HepG2 (cell line): ENCODE measurements around the gene NAA38. TPM values are rescaled to one million over a fixed set of nuclear protein-coding genes. Genes with fewer than 3 reads are reported as not detected.
A peak's percentile ranks its signal among the peaks of the same experiment; 100 is the strongest.

Experiments
- MTA3 ChIP-seq: sonication (generic); formaldehyde crosslinking; IDR thresholded peaks from 2 replicates; pipeline ENCODE4 v1.4.0; 2020; ENCODE audit warnings: missing genetic modification reagents
- NFYB ChIP-seq: sonication (generic); formaldehyde crosslinking; IDR thresholded peaks from 2 replicates; pipeline ENCODE4 v1.4.0; 2020; ENCODE audit warnings: missing genetic modification reagents
- PHF8 ChIP-seq: sonication (generic); formaldehyde crosslinking; IDR thresholded peaks from 2 replicates; pipeline ENCODE4 v1.5.0; 2020; ENCODE audit warnings: missing genetic modification reagents
- REXO4 ChIP-seq: sonication (generic); formaldehyde crosslinking; IDR thresholded peaks from 2 replicates; pipeline ENCODE4 v1.8.0; 2022; ENCODE audit warnings: missing genetic modification reagents, mild to moderate bottlenecking, borderline replicate concordance
- SMAD3 ChIP-seq: sonication (generic); formaldehyde crosslinking; IDR thresholded peaks from 2 replicates; pipeline ENCODE4 v1.4.0; 2020; ENCODE audit warnings: missing genetic modification reagents
- SUZ12 ChIP-seq: fragments of 150-350 bp; IDR thresholded peaks from 2 replicates; pipeline ENCODE4 v1.6.1; 2014; ENCODE audit warnings: low read depth, low read length
- SYNCRIP ChIP-seq: fragments of 200-400 bp; formaldehyde crosslinking; IDR thresholded peaks from 2 replicates; pipeline ENCODE4 v1.6.1; 2018; ENCODE audit warnings: mild to moderate bottlenecking, low read depth, low read length; ENCODE audit not compliant: insufficient read depth
- U2AF1 ChIP-seq: fragments of 200-400 bp; formaldehyde crosslinking; optimal IDR thresholded peaks from 2 replicates; pipeline ENCODE3; 2017; ENCODE audit warnings: mild to moderate bottlenecking, low read depth, low read length
- ZFY ChIP-seq: sonication (generic); formaldehyde crosslinking; IDR thresholded peaks from 2 replicates; pipeline ENCODE4 v1.4.0; 2020; ENCODE audit warnings: missing genetic modification reagents
- ZMYM4 ChIP-seq: sonication (generic); formaldehyde crosslinking; IDR thresholded peaks from 2 replicates; pipeline ENCODE4 v1.8.1; 2023; ENCODE audit warnings: mild to moderate bottlenecking, missing genetic modification reagents
- ZNF30 ChIP-seq: sonication (generic); formaldehyde crosslinking; IDR thresholded peaks from 2 replicates; pipeline ENCODE4 v1.5.0; 2020; ENCODE audit warnings: mild to moderate bottlenecking, missing genetic modification reagents
- ZNF383 ChIP-seq: sonication (generic); formaldehyde crosslinking; IDR thresholded peaks from 2 replicates; pipeline ENCODE4 v1.4.0; 2020; ENCODE audit warnings: missing genetic modification reagents, mild to moderate bottlenecking, borderline replicate concordance
- ZNF614 ChIP-seq: IDR thresholded peaks from 2 replicates; pipeline ENCODE4 v1.6.1; 2018; ENCODE audit warnings: missing biosample characterization, missing genetic modification reagents, inconsistent platforms, borderline replicate concordance
- ZNF746 ChIP-seq: sonication (generic); formaldehyde crosslinking; IDR thresholded peaks from 2 replicates; pipeline ENCODE4 v1.8.0; 2022; ENCODE audit warnings: mild to moderate bottlenecking, missing genetic modification reagents
- polyA plus RNA-seq, 8 experiments: library from polyadenylated mRNA; depleted of rRNA in 3 of 8; stranded (reverse) in 7 of 8; unstranded in 1 of 8; fragments of >200 nt; fragmentation: Illumina TruSeq in 4 of 8; extraction: Trizol in 4 of 8; gene quantifications; 2 replicates each; pipeline versions ENCODE4 v1.2.1 to v1.2.3, GENCODE V29; 2011 to 2016; ENCODE audit warnings: low read depth in 4 of 8, missing spikeins in 1 of 8, mixed read lengths in 1 of 8; ENCODE audit not compliant: insufficient read depth in 1 of 8
- total RNA-seq, 5 experiments: library from RNA; depleted of rRNA; stranded (reverse); fragments of >200 nt; fragmentation: Illumina TruSeq; extraction: Trizol; gene quantifications; 2 replicates each; pipeline ENCODE4 v1.2.3, GENCODE V29; 2016; ENCODE audit warnings: low read depth in 1 of 5
- TF ChIP-seq, protein P1 (sequence below): sonication (generic); formaldehyde crosslinking; IDR thresholded peaks from 2 replicates; pipeline ENCODE4 v1.4.0; 2020; ENCODE audit warnings: mild to moderate bottlenecking, missing genetic modification reagents, borderline replicate concordance
- TF ChIP-seq, protein P2 (sequence below): sonication (generic); formaldehyde crosslinking; IDR thresholded peaks from 2 replicates; pipeline ENCODE4 v1.4.0; 2020; ENCODE audit warnings: mild to moderate bottlenecking, missing genetic modification reagents
- TF ChIP-seq, protein P3 (sequence below), 2 experiments: IDR thresholded peaks; 2 replicates each; pipeline ENCODE4 v1.6.1; 2011 to 2012; ENCODE audit warnings: low read length in 2 of 2, borderline replicate concordance in 1 of 2, low read depth in 1 of 2, mild to moderate bottlenecking in 1 of 2, moderate library complexity in 1 of 2
- TF ChIP-seq, protein P4 (sequence below): sonication (generic); formaldehyde crosslinking; IDR thresholded peaks from 2 replicates; pipeline ENCODE4 v1.5.0; 2020; ENCODE audit warnings: missing genetic modification reagents
- TF ChIP-seq, protein P5 (sequence below): sonication (generic); formaldehyde crosslinking; IDR thresholded peaks from 2 replicates; pipeline ENCODE4 v1.8.0; 2022; ENCODE audit warnings: low read depth, missing genetic modification reagents

Gene NAA38
- total and polyA plus RNA-seq, 2 of the 13 experiments (the other 11 are each of a cell fraction or from before 2014, with no cell fraction given) = 46.9 to 91.6 TPM

DNA sequence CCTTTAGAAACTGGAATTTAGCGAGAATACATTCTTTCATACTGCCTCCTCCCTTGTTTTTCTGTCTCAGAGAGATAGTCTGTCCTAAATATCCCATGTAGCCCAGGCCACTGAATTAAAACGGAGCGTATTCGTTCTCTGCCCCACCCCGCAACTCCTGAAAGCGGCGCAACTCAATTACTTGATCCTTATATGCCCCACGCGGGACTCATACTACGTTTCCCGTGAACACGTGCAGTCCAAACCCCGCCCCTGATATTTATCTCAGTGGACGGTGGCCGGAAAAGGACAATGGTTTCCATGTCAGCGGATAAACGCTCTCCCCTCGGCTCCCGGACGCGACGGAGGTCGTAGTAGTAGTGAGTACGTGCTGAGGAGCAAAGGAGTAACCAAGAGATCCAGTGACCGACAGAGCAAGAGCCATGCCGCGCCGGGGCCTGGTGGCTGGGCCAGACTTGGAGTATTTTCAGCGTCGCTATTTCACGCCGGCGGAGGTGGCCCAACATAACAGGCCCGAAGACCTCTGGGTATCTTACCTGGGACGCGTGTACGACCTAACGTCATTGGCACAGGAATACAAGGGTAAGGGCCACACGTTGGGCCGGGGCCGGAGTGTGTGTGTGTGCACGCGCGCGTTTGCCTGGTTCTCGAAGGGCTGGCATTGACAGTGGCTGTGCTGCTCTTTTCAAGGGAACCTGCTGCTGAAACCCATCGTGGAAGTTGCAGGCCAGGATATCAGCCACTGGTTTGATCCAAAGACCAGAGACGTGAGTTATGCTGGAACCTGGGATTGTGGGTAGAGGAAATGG lies 558 bp upstream of the NAA38 start, which contains the start of gene CYB5D1 (continued):
- TF ChIP-seq ZNF383 = no peak
- TF ChIP-seq, protein P1, sequence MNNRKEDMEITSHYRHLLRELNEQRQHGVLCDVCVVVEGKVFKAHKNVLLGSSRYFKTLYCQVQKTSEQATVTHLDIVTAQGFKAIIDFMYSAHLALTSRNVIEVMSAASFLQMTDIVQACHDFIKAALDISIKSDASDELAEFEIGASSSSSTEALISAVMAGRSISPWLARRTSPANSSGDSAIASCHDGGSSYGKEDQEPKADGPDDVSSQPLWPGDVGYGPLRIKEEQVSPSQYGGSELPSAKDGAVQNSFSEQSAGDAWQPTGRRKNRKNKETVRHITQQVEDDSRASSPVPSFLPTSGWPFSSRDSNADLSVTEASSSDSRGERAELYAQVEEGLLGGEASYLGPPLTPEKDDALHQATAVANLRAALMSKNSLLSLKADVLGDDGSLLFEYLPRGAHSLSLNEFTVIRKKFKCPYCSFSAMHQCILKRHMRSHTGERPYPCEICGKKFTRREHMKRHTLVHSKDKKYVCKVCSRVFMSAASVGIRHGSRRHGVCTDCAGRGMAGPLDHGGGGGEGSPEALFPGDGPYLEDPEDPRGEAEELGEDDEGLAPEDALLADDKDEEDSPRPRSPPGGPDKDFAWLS = no peak
- TF ChIP-seq, protein P2, sequence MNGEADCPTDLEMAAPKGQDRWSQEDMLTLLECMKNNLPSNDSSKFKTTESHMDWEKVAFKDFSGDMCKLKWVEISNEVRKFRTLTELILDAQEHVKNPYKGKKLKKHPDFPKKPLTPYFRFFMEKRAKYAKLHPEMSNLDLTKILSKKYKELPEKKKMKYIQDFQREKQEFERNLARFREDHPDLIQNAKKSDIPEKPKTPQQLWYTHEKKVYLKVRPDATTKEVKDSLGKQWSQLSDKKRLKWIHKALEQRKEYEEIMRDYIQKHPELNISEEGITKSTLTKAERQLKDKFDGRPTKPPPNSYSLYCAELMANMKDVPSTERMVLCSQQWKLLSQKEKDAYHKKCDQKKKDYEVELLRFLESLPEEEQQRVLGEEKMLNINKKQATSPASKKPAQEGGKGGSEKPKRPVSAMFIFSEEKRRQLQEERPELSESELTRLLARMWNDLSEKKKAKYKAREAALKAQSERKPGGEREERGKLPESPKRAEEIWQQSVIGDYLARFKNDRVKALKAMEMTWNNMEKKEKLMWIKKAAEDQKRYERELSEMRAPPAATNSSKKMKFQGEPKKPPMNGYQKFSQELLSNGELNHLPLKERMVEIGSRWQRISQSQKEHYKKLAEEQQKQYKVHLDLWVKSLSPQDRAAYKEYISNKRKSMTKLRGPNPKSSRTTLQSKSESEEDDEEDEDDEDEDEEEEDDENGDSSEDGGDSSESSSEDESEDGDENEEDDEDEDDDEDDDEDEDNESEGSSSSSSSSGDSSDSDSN (CRISPR knock-in tag) = peak; percentile 65; the same call in 1 of the 2 replicates
- no peak for TF ChIP-seq ZNF614 (CRISPR knock-in tag)
- TF ChIP-seq REXO4 = no peak
- TF ChIP-seq SYNCRIP = no peak
- no peak; the same call in 1 of the 2 replicates for TF ChIP-seq ZMYM4 (CRISPR knock-in tag)
- TF ChIP-seq NFYB (CRISPR knock-in tag) = no peak
- no peak for TF ChIP-seq SUZ12
- peak; percentile 76 for TF ChIP-seq ZFY (CRISPR knock-in tag)
- peak; percentile 38 for TF ChIP-seq PHF8 (CRISPR knock-in tag)
- no peak; the same call in 1 of the 2 replicates for TF ChIP-seq ZNF746 (CRISPR knock-in tag)
- TF ChIP-seq, protein P3, sequence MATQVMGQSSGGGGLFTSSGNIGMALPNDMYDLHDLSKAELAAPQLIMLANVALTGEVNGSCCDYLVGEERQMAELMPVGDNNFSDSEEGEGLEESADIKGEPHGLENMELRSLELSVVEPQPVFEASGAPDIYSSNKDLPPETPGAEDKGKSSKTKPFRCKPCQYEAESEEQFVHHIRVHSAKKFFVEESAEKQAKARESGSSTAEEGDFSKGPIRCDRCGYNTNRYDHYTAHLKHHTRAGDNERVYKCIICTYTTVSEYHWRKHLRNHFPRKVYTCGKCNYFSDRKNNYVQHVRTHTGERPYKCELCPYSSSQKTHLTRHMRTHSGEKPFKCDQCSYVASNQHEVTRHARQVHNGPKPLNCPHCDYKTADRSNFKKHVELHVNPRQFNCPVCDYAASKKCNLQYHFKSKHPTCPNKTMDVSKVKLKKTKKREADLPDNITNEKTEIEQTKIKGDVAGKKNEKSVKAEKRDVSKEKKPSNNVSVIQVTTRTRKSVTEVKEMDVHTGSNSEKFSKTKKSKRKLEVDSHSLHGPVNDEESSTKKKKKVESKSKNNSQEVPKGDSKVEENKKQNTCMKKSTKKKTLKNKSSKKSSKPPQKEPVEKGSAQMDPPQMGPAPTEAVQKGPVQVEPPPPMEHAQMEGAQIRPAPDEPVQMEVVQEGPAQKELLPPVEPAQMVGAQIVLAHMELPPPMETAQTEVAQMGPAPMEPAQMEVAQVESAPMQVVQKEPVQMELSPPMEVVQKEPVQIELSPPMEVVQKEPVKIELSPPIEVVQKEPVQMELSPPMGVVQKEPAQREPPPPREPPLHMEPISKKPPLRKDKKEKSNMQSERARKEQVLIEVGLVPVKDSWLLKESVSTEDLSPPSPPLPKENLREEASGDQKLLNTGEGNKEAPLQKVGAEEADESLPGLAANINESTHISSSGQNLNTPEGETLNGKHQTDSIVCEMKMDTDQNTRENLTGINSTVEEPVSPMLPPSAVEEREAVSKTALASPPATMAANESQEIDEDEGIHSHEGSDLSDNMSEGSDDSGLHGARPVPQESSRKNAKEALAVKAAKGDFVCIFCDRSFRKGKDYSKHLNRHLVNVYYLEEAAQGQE (IDR thresholded peaks at IDR 0.05; ENCODE audit: borderline replicate concordance in 1 of 2, low read depth in 1 of 2, low read length in 2 of 2) = no peak
- TF ChIP-seq, protein P4, sequence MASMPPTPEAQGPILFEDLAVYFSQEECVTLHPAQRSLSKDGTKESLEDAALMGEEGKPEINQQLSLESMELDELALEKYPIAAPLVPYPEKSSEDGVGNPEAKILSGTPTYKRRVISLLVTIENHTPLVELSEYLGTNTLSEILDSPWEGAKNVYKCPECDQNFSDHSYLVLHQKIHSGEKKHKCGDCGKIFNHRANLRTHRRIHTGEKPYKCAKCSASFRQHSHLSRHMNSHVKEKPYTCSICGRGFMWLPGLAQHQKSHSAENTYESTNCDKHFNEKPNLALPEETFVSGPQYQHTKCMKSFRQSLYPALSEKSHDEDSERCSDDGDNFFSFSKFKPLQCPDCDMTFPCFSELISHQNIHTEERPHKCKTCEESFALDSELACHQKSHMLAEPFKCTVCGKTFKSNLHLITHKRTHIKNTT = no peak
- TF ChIP-seq MTA3 (CRISPR knock-in tag) = no peak
- TF ChIP-seq, protein P5, sequence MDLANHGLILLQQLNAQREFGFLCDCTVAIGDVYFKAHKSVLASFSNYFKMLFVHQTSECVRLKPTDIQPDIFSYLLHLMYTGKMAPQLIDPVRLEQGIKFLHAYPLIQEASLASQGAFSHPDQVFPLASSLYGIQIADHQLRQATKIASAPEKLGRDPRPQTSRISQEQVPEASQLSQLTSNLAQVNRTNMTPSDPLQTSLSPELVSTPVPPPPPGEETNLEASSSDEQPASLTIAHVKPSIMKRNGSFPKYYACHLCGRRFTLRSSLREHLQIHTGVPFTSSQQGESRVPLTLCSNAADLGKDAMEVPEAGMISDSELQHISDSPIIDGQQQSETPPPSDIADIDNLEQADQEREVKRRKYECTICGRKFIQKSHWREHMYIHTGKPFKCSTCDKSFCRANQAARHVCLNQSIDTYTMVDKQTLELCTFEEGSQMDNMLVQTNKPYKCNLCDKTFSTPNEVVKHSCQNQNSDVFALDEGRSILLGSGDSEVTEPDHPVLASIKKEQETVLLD = no peak
- TF ChIP-seq U2AF1 = no peak
- TF ChIP-seq ZNF30 (CRISPR knock-in tag) = no peak
- TF ChIP-seq SMAD3 (CRISPR knock-in tag) = no peak
